AML-193 (cell line): ENCODE data around the gene KDF1.

Source experiments
- DNase-seq, 2 experiments: peaks; one replicate each; lab custom pipeline; 2025; lab: John Stamatoyannopoulos, UW

Gene KDF1

GRCh38 chr1:26959722-26960624 is at the start of gene KDF1:
Gene KDF1, minus strand, starts transcription at chr1:26960468. Its CDS starts 8,088 bp downstream, at chr1:26952380.
- no peak for DNase-seq

GRCh38 chr1:27009601-27010197 is 49.4 kb upstream of the KDF1 start:
- no peak for DNase-seq

GRCh38 chr1:27007909-27008582 is 47.8 kb upstream of the KDF1 start:
- no peak for DNase-seq

- DNase-seq, result no peak
Observed at GRCh38 chr1:27006683-27007082, 46.4 kb upstream of the KDF1 start.

- DNase-seq, result no peak
Observed at GRCh38 chr1:27005648-27006496, 45.6 kb upstream of the KDF1 start.

- no peak for DNase-seq
Observed at GRCh38 chr1:27005166-27005530, 44.9 kb upstream of the KDF1 start.

- no peak for DNase-seq
Observed at GRCh38 chr1:27004471-27005165, 44.4 kb upstream of the KDF1 start.

- no peak for DNase-seq
Observed at GRCh38 chr1:27003745-27004470, 43.6 kb upstream of the KDF1 start.

GRCh38 chr1:27001570-27002360 is 41.5 kb upstream of the KDF1 start:
- DNase-seq, result peak; percentile 90 to 93

GRCh38 chr1:27000817-27001460 is 40.7 kb upstream of the KDF1 start:
- no peak for DNase-seq

- no peak for DNase-seq
Observed at GRCh38 chr1:27000090-27000816, 40.0 kb upstream of the KDF1 start.

GRCh38 chr1:26999440-26999987 is 39.2 kb upstream of the KDF1 start:
- no peak for DNase-seq

GRCh38 chr1:26998429-26999300 is 38.4 kb upstream of the KDF1 start:
- no peak for DNase-seq

- DNase-seq, result no peak
Observed at GRCh38 chr1:26996665-26997064, 36.4 kb upstream of the KDF1 start.

- no peak for DNase-seq
Observed at GRCh38 chr1:26996024-26996423, 35.8 kb upstream of the KDF1 start.

- no peak for DNase-seq
Observed at GRCh38 chr1:26994787-26995517, 34.7 kb upstream of the KDF1 start.
